ENCODE measurements around the gene ZNF511. TPM values are rescaled to one million over a fixed set of nuclear protein-coding genes. Genes with fewer than 3 reads are reported as not detected.

Gene ZNF511
- total RNA-seq, 1 experiment from 2014 or later = 37.9 TPM

DNA sequence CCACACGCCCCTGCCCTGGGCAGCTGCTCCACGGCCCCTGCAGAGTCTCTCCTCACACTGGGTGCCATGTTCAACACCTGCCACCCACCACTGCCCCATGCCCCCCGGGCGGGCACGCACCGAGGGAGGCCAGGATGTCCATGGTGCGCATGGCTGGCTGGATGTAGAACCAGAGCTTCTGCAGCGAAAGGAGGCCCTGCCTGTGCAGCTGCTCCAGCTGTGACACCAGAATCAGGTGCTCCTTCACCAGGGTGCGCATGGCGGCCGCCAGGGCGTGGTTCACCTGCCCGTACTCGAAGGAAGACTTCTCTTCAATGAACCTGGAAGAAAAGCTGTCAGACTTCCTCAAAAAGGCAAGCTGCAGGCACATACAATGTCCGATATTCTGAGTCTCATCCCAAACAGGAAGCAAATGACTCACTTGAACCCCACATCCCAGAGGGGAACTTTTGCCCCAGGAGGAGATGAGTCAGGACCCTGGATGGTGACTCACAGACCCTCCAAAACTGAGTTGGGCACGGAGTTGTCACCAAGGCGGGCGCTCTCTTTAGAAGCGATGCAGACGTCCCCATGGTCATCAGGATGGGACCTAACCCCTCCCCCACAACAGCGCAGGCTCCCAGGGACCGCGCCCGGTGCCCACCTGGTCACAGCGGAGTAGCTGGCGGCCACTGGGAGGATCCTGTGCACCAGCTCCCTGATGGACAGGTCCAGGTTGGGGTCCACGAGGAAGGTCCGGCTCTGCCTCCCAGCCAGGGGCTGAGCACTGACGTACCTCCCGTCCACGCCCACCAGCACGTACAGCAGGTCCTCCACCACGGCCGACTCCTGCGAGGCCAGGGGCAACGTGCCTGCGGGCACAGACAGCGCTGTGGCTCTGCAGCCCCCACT, 15.6 kb upstream of the ZNF511 start:
- Histone ChIP-seq H3K9me3 (replicated peaks) (no peaks in the 10 kb centered on the region), H3K27me3 (replicated peaks) (no peaks in the 10 kb centered on the region), H3K4me3 (no peak overlapping the region), H3K4me1 (replicated peaks) (peaks cover 18% of the 10 kb centered on the region), H3K27ac (no peak overlapping the region), H3K36me3 (peaks cover 80% of the 10 kb centered on the region)
- peak; percentile 55 to 81 for DNase-seq (ENCODE audit: low read depth in 1 of 2, low spot score in 2 of 2)

DNA sequence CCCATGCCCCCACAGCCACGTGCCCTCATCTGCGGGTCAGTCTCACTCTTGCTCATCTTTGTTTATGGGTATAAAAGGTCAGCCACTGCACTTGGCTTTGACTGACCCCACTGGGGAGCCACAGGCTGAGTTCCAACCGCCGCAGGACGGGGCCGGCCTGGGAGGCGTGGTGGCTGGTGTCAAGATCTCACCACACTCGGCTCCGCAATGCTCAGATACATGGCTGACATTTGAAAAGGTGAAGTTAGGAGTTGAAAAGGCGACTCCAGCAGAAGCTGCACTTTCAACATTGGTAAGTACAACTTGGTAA, 14.9 kb upstream of the ZNF511 start:
- H3K36me3 ChIP-seq = peaks cover 82% of the 10 kb centered on the region
- no peak overlapping the region for H3K4me3 ChIP-seq
- no peak overlapping the region for H3K27ac ChIP-seq
- peaks cover 18% of the 10 kb centered on the region for H3K4me1 ChIP-seq (replicated peaks)
- H3K27me3 ChIP-seq (replicated peaks) = no peaks in the 10 kb centered on the region
- H3K9me3 ChIP-seq (replicated peaks) = no peaks in the 10 kb centered on the region
- DNase-seq (ENCODE audit: low read depth in 1 of 2, low spot score in 2 of 2) = no peak

DNA sequence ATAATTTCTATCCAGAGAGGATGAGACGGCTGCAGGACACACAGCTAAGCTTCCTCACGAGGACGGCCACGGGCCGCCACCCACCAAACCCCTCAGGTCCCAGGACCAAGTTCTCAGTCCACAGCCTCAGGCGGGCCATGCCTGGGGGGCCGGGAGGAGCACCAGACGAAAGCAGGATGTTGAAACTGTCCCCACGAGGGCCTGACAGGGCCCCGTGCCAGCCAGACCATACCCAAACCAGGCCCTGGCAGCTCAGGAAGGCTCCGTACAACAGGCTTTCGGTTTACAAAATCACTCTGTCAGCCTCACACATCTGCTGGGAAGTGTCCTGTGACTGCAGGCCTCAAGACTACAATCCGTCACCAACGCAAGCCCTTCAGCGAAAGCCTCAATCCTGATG, 14.5 kb upstream of the ZNF511 start:
- Histone ChIP-seq H3K36me3 (peaks cover 82% of the 10 kb centered on the region), H3K9me3 (replicated peaks) (no peaks in the 10 kb centered on the region), H3K27me3 (replicated peaks) (no peaks in the 10 kb centered on the region), H3K4me3 (no peak overlapping the region), H3K27ac (no peak overlapping the region), H3K4me1 (replicated peaks) (peaks cover 18% of the 10 kb centered on the region)
- DNase-seq (ENCODE audit: low read depth in 1 of 2, low spot score in 2 of 2) = no peak

DNA sequence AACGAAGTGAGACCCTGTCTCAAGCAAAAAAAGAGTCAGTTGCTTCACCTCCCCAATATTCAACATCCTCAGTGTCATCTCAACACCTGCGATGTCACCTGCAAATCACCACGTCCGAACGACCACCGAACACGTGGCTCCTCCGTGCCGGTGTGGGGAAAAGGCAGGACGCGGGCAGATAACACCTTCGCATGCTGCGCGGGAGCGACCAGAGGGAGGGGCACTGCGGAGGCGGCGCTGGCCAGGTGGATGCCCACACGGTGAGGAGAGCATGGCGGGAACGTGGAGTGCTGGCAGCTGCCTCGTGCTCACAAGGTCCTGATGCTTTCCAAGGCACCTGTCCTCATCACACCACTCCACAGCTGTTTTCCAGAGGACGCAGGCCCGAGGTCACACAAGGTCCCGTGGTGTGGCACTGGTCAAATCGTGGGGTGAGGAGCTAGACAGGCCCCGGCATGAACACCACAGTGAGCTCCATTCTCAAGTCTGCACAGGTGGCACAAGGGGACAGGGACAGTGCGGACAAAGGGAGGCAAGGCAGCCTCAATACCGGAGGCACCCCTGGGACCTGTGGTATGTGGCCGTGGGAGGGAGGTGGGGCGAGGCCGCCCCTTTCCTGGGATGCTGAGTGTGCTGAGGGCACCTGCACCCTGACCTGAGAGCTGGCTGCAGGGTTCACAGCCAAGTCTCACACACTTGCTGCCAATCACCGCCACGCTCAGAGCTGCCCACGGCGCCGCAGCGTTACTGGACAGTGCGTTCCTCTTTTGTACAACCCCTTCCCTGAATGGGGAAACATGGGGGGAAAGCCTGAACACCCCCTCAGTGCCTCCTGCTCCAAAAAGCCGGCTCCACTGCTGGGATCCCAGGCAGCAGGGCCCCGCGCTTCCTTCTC, 13.0 kb upstream of the ZNF511 start:
- Histone ChIP-seq H3K36me3 (peaks cover 83% of the 10 kb centered on the region), H3K4me1 (replicated peaks) (peaks cover 18% of the 10 kb centered on the region), H3K27ac (no peak overlapping the region), H3K27me3 (replicated peaks) (no peaks in the 10 kb centered on the region), H3K9me3 (replicated peaks) (no peaks in the 10 kb centered on the region), H3K4me3 (no peak overlapping the region)
- DNase-seq (ENCODE audit: low read depth in 1 of 2, low spot score in 2 of 2) = no peak

DNA sequence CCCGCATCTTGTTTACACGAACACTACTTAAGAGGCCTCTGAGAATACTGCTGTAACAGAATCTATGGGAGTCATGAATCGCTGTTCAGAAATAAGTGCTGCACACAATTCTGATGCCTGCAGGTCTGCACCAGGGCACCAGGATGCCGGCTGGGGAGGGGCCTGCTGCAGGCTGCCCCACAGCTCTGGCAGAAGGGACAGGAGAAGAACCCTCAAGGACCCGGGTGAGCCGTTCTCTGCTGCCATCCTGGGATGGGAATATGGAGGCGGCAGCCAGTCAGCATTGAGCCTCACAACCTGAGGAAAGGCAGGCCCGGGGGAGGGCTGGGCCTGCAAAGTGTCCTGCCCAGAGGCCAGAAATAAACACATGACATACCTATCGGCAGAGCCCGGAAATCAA, 11.2 kb upstream of the ZNF511 start:
- no peak for DNase-seq (ENCODE audit: low read depth in 1 of 2, low spot score in 2 of 2)
- peaks cover 88% of the 10 kb centered on the region for H3K36me3 ChIP-seq

DNA sequence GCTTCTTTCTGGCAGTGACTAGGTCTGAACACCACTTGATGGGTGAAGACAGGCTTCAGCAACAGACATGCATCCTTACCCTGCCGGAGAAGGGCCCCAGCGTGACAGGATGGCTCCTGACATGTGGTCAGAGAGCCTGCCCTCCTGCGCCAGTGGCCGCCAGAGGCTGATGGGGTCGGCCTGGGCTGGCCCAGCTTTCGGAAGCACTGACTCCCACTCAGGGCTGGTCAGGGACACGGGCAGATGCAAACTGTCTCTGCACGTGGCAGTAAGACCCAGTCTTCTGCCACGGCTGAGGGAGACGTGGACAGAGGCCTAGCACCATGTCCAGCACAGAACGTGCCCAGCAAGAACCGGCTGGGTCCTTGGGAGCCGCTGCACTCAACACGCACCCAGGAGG, 10.2 kb upstream of the ZNF511 start:
- no peaks in the 10 kb centered on the region for H3K27me3 ChIP-seq (replicated peaks)
- H3K27ac ChIP-seq = no peak overlapping the region
- H3K4me1 ChIP-seq (replicated peaks) = peaks cover 7% of the 10 kb centered on the region
- peaks cover 87% of the 10 kb centered on the region for H3K36me3 ChIP-seq
- DNase-seq (ENCODE audit: low read depth in 1 of 2, low spot score in 2 of 2) = no peak
- no peak overlapping the region for H3K4me3 ChIP-seq
- H3K9me3 ChIP-seq (replicated peaks) = no peaks in the 10 kb centered on the region

More for the DNA sequence above, 11.2 kb upstream of the ZNF511 start:
- Histone ChIP-seq H3K27ac (no peak overlapping the region), H3K9me3 (replicated peaks) (no peaks in the 10 kb centered on the region), H3K27me3 (replicated peaks) (no peaks in the 10 kb centered on the region), H3K4me1 (replicated peaks) (peaks cover 17% of the 10 kb centered on the region), H3K4me3 (no peak overlapping the region)

DNA sequence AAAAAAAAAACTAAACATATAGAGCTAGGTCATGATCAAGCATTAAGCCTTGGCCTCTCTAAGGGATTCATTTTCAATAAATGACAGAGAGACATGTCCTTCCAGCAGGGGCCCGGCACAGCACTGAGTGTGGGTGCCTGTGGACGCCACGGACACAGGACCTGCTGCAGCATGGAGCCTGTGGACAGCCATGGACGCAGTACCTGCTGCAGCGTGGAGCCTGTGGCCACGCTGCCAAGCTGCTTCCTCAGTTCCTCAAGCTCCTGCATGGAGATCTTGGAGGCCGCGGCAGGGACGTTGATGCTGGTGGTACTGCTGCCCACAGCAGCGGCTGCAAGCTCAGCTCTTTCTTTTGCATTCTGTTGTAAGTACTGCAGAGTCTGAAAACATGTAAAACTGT, 9.5 kb upstream of the ZNF511 start:
- H3K9me3 ChIP-seq (replicated peaks) = no peaks in the 10 kb centered on the region
- H3K27ac ChIP-seq = no peak overlapping the region
- peaks cover 85% of the 10 kb centered on the region for H3K36me3 ChIP-seq
- no peak for DNase-seq (ENCODE audit: low read depth in 1 of 2, low spot score in 2 of 2)
- no peak overlapping the region for H3K4me3 ChIP-seq
- no peaks in the 10 kb centered on the region for H3K27me3 ChIP-seq (replicated peaks)
- no peaks in the 10 kb centered on the region; the same call in 1 of the 2 replicates for H3K4me1 ChIP-seq (replicated peaks)

DNA sequence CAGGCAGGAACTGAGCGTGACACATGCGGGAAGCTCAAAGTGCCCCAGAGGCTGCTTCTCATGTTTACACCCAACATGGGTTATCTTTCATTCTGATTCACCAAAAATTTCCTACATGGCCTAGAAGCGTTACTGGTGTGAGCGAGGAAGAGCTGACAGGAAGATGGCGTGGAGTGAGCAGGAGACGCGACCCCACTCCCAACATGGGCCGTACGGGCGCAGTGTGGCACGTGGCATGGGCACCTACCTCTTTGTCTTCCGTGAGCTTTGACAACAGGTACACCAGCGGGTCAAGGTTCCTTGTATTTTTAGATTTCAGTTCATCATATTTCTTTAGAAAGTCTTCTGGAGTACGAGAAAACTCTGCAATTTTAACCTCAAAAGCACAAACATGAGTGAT, 9.0 kb upstream of the ZNF511 start:
- DNase-seq (ENCODE audit: low read depth in 1 of 2, low spot score in 2 of 2) = no peak
- peaks cover 80% of the 10 kb centered on the region for H3K36me3 ChIP-seq
- H3K4me3 ChIP-seq = no peak overlapping the region
- no peak overlapping the region for H3K27ac ChIP-seq
- H3K4me1 ChIP-seq (replicated peaks) = no peaks in the 10 kb centered on the region
- no peaks in the 10 kb centered on the region for H3K9me3 ChIP-seq (replicated peaks)
- H3K27me3 ChIP-seq (replicated peaks) = no peaks in the 10 kb centered on the region

DNA sequence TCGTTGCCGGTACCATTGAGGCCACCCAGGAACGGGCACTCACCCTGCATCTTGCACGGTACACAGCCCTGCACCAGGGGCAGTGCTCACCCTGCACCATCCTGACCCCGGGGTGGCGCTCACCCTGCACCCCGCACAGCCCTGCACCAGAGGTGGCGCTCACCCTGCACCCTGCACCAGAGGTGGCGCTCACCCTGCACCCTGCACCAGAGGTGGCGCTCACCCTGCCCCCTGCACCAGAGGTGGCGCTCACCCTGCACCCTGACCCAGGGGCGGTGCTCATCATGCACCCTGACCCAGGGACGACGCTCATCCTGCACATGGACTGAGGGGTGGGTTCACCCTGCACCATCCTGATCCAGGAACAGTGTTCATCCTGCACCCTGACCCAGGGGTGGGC, 6.5 kb upstream of the ZNF511 start:
- Histone ChIP-seq H3K36me3 (peaks cover 60% of the 10 kb centered on the region), H3K9me3 (replicated peaks) (no peaks in the 10 kb centered on the region), H3K4me3 (no peak overlapping the region), H3K27me3 (replicated peaks) (no peaks in the 10 kb centered on the region), H3K4me1 (replicated peaks) (peaks cover 3% of the 10 kb centered on the region), H3K27ac (no peak overlapping the region)
- DNase-seq (ENCODE audit: low read depth in 1 of 2, low spot score in 2 of 2) = no peak

DNA sequence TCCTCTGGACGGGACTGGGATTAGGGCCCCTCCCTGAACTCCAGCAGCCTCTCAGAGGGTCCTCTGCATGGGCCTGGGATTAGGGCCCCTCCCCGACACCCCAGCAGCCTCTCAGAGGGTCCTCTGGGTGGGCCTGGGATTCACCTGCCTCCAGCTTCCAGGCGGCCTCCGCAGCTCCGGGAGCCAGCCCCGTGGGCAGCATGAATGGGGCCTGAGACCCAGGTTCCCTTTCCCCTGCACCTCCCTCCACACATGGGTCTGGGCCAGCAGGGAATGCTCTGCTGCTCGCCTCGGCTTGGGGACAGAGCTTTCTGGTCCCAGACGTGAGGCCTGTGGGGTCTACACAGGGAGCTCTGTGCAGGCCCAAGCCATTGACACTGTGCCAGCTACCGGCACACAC, 5.5 kb upstream of the ZNF511 start:
- Histone ChIP-seq H3K9me3 (replicated peaks) (no peaks in the 10 kb centered on the region), H3K4me1 (replicated peaks) (peaks cover 8% of the 10 kb centered on the region), H3K4me3 (no peak overlapping the region), H3K27ac (no peak overlapping the region), H3K36me3 (peaks cover 55% of the 10 kb centered on the region), H3K27me3 (replicated peaks) (no peaks in the 10 kb centered on the region)
- no peak for DNase-seq (ENCODE audit: low read depth in 1 of 2, low spot score in 2 of 2)

DNA sequence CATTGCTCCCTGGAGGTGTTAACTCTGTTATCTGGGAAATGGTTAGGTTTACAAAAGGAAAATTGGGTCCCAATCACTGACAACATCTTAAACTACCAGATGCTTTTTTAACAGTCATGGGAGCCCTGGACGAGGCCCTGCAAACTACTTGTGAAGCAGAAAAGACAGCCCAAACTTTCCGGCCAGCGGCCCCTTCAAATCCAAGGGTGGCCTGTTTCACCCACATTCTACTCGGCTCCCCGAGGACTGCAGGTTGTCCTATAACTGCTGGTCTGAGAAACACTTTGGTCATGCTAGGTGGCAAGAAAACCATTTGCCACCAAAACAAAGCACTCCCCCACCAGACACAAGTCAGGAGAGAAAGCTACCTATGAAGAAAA, 2.6 kb upstream of the ZNF511 start:
- Histone ChIP-seq H3K4me3 (no peak overlapping the region), H3K36me3 (peaks cover 55% of the 10 kb centered on the region), H3K27ac (no peak overlapping the region), H3K27me3 (replicated peaks) (no peaks in the 10 kb centered on the region), H3K4me1 (replicated peaks) (peaks cover 8% of the 10 kb centered on the region), H3K9me3 (replicated peaks) (no peaks in the 10 kb centered on the region)
- DNase-seq (ENCODE audit: low read depth in 1 of 2, low spot score in 2 of 2) = no peak

DNA sequence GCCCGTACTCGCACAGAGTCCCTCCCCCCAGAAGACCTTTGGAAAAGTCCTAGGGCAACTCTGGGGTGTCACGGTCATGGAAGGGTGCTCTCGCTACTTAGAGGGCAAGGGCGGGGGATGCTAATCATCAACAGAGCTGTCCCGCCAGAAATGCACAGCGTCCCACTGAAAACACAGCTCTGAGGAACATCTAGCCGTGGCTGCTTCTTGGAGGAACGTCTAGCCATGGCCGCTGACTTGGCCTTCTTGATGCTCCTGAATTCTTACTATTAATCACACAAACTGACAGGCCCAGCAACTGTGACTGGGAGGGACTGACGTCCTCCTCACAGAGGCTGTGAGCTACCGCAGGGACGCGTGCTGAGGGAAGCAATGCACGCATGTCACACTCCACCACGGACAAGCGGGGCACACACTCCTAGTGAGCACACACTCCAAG, 1.8 kb upstream of the ZNF511 start:
- Histone ChIP-seq H3K9me3 (replicated peaks) (no peaks in the 10 kb centered on the region), H3K36me3 (peaks cover 52% of the 10 kb centered on the region), H3K4me3 (no peak overlapping the region), H3K4me1 (replicated peaks) (peaks cover 8% of the 10 kb centered on the region), H3K27ac (no peak overlapping the region), H3K27me3 (replicated peaks) (no peaks in the 10 kb centered on the region)
- no peak for DNase-seq (ENCODE audit: low read depth in 1 of 2, low spot score in 2 of 2)

DNA sequence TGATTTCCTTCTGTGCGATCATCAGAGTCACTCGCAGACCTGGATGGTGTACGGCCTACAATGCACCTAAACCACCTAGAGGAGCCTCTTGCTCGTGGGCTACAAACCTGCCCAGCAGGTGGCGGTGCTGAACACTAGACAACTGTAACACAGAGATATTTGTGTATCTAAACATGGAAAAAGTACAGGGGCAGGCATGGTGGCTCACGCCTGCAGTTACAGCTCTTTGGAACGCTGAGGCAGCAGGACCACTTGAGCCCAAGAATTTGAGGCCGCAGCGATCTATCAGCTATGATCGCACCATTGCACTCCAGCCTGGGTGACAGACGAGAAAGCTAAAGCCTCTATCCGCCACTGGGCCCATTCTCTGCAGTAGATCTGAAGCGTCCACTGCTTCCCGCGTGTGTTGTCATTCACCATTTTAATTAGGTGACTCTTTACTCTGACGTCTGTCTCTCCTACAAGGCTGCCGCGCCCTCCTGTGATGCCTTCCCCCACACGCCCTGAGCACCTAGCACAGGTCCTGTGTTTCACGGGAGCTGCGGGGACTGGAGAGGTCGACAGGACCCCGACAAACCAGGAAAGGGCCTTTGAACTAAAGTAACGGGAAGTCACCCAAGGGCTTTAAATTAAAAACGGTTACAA, 816 bp upstream of the ZNF511 start:
- no peaks in the 10 kb centered on the region for H3K27me3 ChIP-seq (replicated peaks)
- peak; percentile 62 to 70 for DNase-seq (ENCODE audit: low read depth in 1 of 2, low spot score in 2 of 2)
- peaks cover 51% of the 10 kb centered on the region for H3K36me3 ChIP-seq
- peak overlapping the region; percentile 98 for H3K4me3 ChIP-seq
- H3K27ac ChIP-seq = peak overlapping the region; percentile 92
- H3K9me3 ChIP-seq (replicated peaks) = no peaks in the 10 kb centered on the region
- peaks cover 8% of the 10 kb centered on the region for H3K4me1 ChIP-seq (replicated peaks)

Measured in SJSA1 (cell line).